Measurements from ENCODE around the gene RAB3B.
"Not testable (repeated sequence)": the region's sequence is repeated elsewhere in the genome, so short reads cannot be mapped to it uniquely, and the experiment has no call there.

The RAB3B gene

DNA sequence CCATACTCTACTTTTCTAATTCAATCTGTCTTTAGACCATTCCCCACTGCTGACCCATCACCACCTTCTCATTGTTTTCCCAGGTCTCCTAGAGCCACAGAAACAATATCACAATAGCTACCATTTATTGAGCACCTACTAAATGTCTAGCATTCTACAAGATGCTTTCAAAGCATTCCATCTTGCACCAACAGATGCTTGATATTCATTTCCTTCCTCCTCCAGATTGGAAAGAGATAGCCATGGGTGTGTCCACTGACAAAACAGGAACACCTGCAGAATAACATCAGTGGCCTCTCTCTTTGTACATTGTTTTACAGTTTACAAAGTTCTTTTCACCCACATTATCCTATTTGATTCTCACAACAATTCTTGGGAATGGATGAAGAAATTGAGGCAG lies 2.2 kb downstream of the RAB3B start:
- DNase-seq, result no peak

DNA sequence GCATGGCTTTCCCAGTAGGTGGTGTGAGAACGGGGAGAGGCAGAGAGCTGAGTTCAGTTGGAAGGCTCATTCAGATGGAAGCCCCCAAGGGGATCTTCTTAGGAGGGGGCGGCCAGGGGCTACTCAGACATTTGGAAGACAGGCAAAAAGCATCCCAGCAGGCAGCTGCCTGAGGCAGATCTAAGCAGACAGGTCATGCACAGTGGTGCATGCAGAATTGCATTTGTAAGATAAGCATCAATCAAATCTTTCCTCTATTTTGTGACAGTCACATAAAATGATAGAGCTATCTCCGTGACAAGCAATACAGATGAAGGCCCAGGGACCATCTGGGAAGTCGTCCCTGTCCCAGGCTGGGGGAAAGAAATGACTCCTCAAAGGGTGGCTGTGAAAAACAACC lies 3.8 kb downstream of the RAB3B start:
- DNase-seq, result no peak

DNA sequence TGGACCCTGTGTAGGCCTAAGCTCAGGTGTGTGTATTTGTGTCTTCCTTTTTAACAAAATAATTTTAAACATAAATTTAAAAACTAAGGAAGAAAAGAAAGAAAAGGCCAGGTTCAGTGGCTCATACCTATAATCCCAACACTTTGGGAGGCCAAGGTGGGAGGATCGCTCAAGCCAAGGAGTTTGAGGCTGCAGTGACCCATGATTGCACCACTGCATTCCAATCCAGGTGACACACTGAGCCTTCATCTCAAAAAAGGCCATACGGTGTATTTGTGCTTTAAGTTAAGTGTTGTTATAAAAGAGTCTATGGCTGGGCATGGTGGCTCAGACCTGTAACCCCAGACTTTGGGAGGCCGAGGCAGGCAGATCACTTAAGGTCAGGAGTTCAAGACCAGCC lies 8.3 kb downstream of the RAB3B start:
- no peak for DNase-seq

DNA sequence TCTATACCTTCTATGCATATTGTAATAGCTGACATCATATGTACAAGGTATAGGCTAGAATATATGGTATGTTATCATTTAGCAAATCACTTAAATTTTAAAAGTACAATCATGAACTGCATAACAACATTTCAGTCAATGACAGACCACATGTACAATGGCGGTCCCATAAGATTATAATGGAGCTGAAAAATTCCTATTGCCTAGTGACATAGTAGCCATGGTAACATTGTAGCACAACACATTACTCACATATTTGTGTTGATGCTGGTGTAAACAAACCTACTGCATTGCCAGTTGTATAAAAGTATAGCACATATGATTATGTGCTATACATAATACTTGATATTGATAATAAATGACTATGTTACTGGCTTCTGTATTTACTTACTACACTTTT lies 8.9 kb downstream of the RAB3B start:
- no peak for DNase-seq

DNA sequence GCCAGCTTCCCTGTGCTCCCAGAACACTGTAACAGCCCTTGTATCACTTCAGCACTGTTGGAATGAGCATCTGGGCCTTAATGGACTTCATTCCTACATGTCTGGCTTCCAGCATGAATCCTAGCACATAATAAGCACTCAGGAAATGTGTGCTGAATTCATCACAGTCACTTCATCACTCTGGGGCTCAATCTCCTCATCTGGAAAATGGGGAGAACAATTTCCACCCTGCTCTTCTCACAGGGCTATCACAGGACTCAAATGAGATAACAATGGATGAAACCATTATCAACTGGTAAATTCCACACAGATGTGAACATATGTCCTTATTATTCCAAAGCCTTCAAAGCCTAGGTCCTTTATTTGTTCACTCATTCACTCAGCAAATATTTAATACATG lies 12.4 kb downstream of the RAB3B start:
- DNase-seq, result no peak

DNA sequence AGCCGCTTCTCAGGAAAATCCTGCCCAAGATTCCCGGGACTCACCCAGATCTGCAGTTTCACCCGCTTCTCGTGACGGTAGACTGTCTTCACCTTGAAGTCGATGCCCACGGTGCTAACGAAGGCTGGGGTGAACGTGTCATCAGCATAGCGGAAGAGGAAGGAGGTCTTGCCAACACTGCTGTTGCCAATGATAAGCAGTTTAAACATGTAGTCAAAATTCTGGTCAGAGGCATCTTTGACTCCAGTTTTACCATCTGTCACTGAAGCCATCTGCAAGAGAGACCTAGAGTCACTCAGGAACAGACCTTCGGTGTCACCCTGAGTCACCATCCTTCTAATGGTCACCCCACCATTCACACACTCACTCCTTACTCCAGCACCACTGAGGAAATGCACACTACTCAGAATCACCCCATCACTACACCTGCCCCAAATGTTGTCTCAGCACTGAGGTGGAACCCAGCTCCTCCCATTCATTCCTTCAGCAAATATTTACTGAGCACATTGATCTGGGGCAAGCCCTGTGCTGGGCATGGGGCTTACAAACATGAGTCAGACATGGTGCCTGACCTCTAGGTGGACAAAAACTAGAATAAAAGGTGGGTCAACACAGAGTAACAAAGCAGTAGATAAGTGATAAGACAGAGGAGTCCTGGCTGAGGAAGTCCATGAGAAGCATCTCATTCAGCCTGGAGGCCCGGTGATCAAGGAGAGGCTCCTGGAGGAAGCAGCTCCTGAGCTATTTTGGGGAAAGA lies 13.5 kb downstream of the RAB3B start:
- no peak for DNase-seq

DNA sequence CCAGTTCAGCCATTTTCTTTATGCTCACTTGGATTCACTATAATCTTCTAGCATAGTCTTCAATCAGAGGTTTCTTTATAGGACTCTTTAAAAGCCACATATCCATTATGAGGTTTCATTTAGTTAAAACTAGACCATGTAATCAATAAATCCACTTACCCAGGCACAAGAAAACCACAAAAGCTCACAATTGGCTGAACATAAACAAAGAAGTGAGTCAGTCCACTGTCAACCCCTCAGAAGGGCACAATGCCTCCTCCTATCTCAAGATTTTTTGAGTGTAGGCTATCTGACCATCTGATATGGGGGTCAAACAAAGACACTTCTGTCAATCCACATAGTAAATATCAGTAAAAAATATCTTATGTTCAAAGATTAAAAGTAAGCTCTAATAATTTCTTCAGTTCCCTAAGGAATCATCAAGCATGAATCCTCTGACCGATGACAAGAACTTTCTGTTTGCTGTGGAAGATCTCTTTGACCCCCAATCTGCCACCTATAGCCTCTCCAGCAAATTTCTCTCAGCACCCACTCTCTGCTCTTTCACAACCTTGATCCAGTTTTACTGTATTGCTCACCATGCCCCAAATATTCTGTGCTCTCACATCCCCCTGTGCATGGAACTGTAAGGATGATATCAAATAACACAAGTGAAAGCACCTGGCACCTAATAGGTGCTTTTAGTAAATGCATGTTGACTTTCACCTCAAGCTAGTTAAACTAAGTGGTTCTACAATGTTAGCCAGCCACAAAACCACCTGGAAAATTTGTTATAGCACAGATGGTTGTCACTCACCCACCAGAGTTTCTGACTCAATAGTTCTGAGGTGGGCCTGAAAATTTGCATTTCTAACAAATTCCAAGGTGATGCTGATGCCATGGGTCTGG lies 16.7 kb downstream of the RAB3B start:
- no peak for DNase-seq

DNA sequence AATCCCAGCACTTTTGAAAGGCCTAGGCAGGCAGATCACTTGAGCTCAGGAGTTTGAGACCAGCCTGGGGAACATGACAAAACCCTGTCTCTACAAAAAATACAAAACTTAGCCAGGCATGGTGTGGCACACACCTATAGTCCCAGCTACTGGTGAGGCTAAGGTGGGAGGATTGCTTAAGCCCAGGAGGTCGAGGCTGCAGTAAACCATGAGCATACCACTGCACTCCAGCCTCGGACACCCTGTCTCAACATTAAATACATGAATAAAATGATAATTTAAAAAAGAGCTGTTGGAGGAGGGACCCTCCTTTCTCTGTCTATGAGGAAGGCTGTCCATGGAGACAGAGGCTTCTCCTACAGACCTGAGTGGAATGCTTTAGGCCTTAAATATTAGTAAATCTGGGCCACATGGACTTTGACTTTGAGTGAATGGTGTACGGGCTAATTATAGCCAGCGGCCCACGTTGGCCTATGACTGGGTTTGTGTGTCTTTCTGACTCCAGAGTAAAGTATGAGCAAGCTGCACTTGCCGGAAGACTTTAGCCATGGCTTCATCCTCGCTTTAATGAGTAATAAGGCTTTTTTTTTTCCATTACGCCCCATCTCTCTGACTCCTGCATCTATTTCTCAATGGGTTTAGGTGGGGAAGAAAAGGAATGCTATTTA lies 21.3 kb downstream of the RAB3B start:
- DNase-seq, result no peak

DNA sequence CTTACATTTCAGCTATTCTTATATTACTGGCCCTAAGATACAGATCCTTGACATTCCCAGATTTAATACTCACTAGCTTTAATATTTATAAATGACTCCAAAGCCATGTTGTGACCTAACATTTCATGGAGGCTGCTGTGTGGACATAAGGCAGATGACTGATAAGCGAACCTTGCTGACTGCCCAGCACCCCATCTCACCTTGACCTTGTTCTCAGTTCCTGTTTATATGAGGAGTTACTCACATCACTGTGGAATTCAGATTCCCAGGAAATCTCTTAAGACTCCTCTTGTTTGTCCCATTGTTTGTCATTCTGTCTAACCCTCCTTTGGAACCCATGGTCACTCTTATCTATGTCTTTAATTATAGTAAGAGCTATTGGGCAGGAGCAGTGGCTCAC lies 21.9 kb downstream of the RAB3B start:
- DNase-seq, result no peak

DNA sequence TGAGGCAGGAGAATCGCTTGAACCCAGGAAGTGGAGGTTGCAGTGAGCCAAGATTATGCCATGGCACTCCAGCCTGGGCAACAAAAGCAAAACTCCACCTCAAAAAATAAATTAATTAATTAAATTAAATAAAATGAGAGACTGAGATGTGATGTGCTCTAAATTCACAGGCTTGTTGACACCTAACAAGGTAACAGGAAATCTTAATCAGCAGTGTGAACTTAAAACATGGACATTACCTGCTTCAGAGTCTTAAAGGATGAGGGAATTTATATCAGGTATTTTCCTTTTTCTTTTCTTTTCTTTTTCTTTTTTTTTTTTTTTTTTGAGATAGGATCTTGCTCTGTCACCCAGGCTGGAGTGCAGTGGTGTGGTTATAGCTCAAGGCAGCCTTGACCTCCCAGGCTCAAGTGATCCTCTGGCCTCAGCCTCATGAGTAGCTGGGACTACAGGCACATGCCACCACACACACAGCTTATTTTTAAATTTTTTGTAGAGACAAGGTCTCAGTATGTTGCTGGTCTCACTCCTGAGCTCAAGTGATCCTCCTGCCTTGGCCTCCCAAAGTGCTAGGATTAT lies 23.2 kb downstream of the RAB3B start:
- not testable (repeated sequence) for DNase-seq

DNA sequence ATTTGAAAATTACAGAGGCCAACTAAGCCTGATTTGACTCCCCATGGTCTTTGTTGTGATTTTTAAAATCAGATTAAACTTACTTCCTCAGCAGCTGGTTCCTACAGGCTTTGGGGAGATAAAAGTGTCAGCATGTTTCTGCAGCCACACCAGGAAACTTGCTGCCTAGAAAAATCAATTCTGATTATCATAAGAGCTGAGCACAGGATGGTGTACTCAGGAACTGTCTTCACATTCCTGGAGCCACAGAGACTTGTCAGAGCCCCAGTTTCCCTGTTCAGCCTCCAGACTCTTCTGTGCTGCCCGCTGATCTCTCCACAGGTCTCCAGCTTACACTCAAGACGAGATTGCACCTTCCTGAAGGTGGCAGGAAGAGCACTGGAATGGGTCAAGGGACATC lies 23.9 kb downstream of the RAB3B start:
- DNase-seq, result no peak

DNA sequence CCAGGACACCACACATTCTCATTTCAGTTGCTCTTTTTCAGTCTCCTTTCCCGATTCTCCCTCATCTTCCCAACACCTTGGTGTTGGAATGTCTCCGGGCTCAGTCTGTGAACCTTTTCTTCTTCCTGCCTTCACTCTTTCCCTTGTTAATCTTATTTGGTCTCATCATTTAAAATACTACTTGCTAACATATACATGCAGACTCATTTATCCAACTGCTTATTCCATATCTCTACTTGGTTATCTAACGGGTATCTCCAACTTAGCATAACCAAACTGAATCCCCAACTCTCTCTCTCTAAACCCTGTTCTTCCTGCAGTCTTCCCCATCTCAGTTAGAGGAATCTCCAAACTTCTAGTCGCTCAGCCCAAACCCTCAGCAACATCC lies 26.2 kb downstream of the RAB3B start:
- no peak for DNase-seq

DNA sequence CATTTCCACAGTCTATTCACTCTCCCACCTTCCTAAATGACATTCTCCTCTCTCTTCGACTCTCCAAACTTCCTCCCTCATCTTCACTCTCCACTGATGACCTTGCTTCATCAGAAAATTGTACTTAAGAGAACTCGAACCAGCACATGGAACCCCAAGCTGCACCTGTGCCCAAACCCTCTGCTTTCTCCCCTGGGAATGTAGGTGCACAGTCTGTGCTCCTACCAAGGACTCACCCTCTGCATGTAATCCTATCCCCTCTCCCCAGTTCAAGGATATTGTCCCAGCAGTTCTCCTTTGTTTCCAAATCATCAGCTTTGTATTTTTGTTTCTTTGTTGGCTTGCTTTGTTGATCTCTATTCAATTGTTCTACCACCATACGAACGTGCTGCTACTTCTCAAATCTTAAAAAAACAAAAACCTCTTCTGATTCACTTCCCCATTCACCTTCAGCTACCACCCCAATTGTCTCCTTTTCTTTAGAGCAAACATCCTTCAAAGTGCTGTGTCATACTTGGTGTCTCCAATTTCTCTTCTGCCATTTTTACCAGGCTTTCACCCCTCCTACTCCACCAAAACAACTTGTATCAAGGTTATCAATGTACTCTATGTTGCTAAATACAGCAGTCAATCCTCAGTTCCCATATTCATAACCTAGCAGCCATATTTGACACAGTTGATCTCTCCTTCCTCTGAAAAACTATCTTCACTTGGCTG lies 26.8 kb downstream of the RAB3B start:
- no peak for DNase-seq

DNA sequence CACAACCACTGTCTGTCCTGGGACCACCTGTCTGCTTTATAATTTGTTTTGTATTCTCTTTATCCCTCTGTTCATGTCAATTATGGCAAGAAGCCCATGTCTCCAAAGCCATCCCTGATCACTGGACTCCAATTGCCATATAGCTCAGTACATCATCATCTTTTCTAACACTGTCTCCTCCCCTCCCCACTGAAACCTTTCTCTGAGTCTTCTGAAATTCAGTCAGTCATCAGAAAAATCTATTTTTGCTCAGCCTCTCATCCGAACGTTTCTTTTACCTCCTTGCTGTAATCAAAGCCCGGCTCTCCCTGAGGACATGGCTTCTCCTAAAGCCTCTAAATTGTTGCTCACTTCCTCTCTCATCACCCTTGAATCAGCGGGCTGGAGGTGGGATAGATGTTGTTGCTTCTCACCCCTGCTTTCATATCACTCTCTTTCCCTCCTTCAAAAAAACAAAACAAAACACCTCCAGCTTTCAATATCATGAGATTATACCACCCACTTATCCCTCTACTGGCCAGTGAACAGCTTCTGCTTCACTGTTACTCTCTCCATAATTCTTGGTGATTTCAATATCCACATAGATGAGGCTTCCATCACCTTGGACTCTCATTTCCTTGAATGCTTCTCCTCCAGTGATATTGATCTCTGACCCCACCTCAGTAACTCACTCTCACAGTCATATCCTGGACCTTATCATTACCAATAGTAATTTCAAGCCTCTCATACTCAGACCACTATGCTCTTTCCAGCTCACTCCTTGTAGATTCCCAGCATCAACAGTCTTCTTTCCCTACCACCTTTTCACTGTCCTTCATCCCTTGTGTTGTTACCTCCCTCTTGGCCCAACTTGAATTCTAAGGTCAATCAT lies 27.8 kb downstream of the RAB3B start:
- no peak for DNase-seq

DNA sequence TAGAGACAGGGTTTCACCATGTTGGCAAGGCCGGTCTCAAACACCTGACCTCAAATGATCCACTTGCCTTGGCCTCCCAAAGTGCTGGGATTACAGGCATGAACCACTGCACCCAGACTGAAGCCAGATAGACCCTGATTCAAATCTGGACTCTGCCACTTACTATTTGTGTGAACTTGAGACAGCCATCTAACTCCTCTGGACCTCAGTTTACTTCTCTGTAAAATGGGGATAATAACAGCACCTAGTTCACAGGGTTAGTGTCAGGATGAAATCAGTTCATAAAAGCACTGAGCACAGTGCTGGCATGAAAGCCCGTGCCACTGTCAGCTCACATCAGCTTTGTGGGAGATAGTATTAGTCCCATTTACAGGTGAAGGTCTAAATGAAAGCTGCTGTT lies 28.5 kb downstream of the RAB3B start:
- no peak for DNase-seq

DNA sequence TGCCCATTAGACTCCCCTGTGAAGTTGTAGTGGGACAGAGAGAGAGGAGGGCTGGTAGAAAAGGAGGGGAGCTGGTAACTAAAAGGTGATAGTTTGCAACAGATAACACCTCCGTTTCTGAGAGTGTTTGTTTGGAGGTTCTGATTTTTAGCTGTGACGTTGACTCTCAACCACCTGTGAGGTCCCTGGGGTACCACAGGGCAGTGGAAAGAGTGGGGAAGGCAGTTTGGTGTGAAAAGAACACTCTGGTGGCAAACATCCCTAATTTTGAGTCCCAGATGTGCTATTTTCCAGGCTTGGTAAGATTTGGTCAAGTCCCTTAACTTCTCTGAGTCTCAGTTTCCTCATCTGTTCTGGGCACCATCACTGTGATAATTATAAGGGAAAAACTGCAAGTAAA lies 29.3 kb downstream of the RAB3B start:
- DNase-seq, result no peak

DNA sequence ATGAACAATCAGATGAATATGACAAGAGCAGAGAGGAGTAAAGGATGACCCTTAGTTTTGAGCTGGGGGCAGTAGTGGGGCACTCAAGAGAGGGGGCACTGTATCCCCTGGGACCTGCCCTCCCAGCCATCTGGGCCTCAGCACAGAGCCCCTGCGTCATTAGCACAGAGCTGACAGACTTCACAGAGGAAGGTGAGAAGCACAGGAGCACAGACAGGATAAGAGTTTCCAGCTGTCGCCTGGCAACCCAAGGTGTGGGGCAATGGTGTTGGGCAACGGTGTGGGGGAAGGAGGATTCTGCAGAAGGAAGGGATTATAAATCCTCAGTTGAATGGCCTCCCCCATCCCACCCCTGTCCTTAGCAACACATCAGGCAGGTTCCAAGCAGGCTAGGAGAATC lies 30.2 kb downstream of the RAB3B start:
- DNase-seq, result no peak

DNA sequence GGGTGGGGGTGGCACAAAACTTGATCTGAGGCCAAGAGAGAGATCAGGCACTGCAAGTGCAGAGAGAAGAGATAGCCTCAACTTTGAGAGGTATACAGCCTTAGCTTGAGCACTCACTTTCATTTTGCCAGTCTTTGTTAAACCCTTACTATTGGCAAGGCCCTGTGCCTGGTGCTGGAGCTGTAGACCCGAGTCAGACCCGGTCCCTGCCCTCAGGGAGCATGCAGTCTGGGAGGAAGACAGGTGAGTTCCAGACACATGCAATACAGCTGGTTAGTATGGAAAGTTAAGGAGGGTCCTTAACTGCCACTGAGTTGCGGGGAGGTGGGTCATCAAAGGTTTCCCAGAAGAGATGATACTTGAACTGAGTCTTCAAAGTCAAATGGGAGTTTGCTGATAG lies 31.7 kb downstream of the RAB3B start:
- no peak for DNase-seq

DNA sequence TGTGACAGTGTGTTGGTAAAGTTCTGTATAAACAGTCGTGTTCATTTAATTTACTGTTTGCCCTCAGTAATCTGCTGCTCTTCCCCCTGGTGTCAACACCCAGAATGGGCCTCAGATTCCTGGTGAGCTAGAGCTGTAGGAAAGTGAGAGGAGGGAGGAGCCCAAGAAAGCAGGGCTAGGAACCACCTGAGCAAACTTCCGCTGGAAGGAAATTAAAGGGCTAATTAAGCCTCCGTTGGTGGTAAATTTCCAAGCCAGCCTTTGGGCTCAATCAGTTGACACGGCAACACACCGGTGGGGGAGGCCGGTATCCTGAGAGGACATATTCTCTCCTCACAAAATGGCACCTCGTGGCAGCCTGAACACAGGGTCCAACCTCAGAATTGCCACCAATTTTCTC lies 32.9 kb downstream of the RAB3B start:
- no peak for DNase-seq

DNA sequence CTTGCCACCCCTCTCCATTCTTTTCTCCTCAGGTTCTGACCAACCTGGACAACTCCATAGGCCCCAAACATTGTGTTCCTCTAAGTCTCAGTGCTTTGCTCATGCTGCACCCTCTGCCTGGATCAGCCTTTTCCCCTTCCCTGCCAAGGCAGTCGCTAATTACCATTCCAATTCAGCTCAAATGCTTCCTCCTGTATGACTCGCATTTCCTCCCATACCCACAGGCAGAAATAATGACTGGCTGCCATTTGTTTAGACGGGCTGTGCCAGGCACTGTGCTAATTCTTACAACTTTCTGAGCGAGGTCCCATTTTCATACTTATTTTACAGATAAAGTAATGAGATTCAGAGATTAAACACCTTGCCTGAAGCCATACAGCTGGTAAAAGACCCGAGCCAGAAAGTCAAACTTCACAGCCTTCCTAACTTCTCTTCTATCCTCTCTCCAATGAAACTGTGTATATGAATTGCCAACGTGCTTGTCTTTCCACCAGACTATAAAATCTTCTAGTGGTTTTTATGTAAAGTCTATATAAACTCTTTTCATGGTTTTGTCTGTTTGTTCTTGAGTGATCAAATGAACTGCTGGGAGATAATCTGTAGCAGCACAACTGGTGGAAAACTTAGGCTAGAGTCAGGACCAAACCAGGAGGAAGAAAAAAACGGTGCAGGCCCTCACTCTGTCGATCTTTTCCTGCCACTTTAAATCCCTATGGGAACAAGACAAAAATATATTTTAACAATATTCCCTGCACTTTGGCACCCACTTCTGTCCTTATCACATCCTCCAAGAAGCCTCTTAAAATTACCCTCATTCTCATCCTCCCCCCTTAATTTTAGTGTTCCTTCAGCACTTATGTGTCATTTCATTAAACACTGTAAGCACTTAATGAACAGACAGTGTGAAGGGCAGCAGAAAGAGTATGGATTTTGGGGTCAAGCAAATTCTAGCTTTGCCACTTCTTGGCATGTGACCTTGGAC lies 33.7 kb downstream of the RAB3B start:
- no peak for DNase-seq

All from activated naive CD4-positive, alpha-beta T cell treated with anti-CD3 and anti-CD28 coated beads, Interleukin-2, amount 50 U/mL, for 16 hours (primary cell).